Trophoblast cell (in vitro differentiated cells and primary cell): ENCODE results near the gene SDK2.
A peak's percentile ranks its signal among the peaks of the same experiment; 100 is the strongest.

Experiments
- DNase-seq, 2 donors: peaks; one replicate each; pipeline ENCODE4 v3.0.0-alpha.2; 2016
- H2AFZ ChIP-seq: 2 replicates; pipeline ENCODE4 v1.6.1; 2013; ENCODE audit warnings: low read length, moderate library complexity, mild to moderate bottlenecking; ENCODE audit not compliant: insufficient read depth, poor library complexity
- H2AK5ac ChIP-seq: 2 replicates; pipeline ENCODE4 v1.6.1; 2013; ENCODE audit warnings: mild to moderate bottlenecking, low read length
- H2BK120ac ChIP-seq: 2 replicates; pipeline ENCODE4 v1.6.1; 2013; ENCODE audit warnings: low read length, mild to moderate bottlenecking, moderate library complexity; ENCODE audit not compliant: insufficient read depth, poor library complexity
- H2BK12ac ChIP-seq: 2 replicates; pipeline ENCODE4 v1.6.1; 2013; ENCODE audit warnings: mild to moderate bottlenecking, low read length, moderate library complexity
- H2BK5ac ChIP-seq: 2 replicates; pipeline ENCODE4 v1.6.1; 2013; ENCODE audit warnings: low read length, low read depth, moderate library complexity, mild to moderate bottlenecking; ENCODE audit not compliant: poor library complexity
- H3K14ac ChIP-seq: 2 replicates; pipeline ENCODE4 v1.6.1; 2013; ENCODE audit warnings: mild to moderate bottlenecking, low read length
- H3K18ac ChIP-seq: 2 replicates; pipeline ENCODE4 v1.6.1; 2013; ENCODE audit warnings: mild to moderate bottlenecking, low read length
- H3K23ac ChIP-seq: 2 replicates; pipeline ENCODE4 v1.6.1; 2013; ENCODE audit warnings: low read length
- H3K27ac ChIP-seq: 2 replicates; pipeline ENCODE4 v1.5.1; 2013; ENCODE audit warnings: low read depth, mild to moderate bottlenecking, inconsistent platforms, low read length, moderate library complexity
- H3K27me3 ChIP-seq: 2 replicates; pipeline ENCODE4 v1.6.1; 2013; ENCODE audit warnings: inconsistent platforms, mild to moderate bottlenecking, low read length, moderate library complexity; ENCODE audit not compliant: insufficient read depth
- H3K36me3 ChIP-seq, 2 experiments: 1 replicate in 1 of 2; 2 replicates in 1 of 2; pipeline ENCODE4 v1.6.1; 2013; ENCODE audit warnings: low read length in 2 of 2, mild to moderate bottlenecking in 2 of 2, moderate library complexity in 1 of 2; ENCODE audit not compliant: insufficient read depth in 2 of 2, control insufficient read depth in 1 of 2
- H3K4ac ChIP-seq: 2 replicates; pipeline ENCODE4 v1.6.1; 2013; ENCODE audit warnings: low read depth, mild to moderate bottlenecking, low read length, moderate library complexity
- H3K4me1 ChIP-seq, 2 experiments: 1 replicate in 1 of 2; 2 replicates in 1 of 2; pipeline ENCODE4 v1.6.1; 2013; ENCODE audit warnings: low read length in 2 of 2, mild to moderate bottlenecking in 2 of 2, moderate library complexity in 1 of 2; ENCODE audit not compliant: insufficient read depth in 2 of 2, control insufficient read depth in 1 of 2
- H3K4me2 ChIP-seq: 2 replicates; pipeline ENCODE4 v1.6.1; 2013; ENCODE audit warnings: inconsistent platforms, mild to moderate bottlenecking, low read length, moderate library complexity
- H3K4me3 ChIP-seq: 2 replicates; pipeline ENCODE4 v1.5.1; 2013; ENCODE audit warnings: mild to moderate bottlenecking, low read depth, low read length, inconsistent platforms
- H3K79me1 ChIP-seq: one replicate; pipeline ENCODE4 v1.6.1; 2013; ENCODE audit warnings: low read length
- H3K79me2 ChIP-seq: 2 replicates; pipeline ENCODE4 v1.6.1; 2013; ENCODE audit warnings: low read length, mild to moderate bottlenecking; ENCODE audit not compliant: control insufficient read depth, insufficient read depth, poor library complexity
- H3K9ac ChIP-seq: 2 replicates; pipeline ENCODE4 v1.6.1; 2013; ENCODE audit warnings: mild to moderate bottlenecking, low read length
- H3K9me3 ChIP-seq: 2 replicates; pipeline ENCODE4 v1.6.1; 2013; ENCODE audit warnings: low read depth, mild to moderate bottlenecking, control low read depth, inconsistent platforms, low read length; ENCODE audit not compliant: insufficient read depth
- H4K12ac ChIP-seq: 2 replicates; pipeline ENCODE4 v1.6.1; 2013; ENCODE audit warnings: low read depth, mild to moderate bottlenecking, low read length, moderate library complexity
- H4K8ac ChIP-seq: 2 replicates; pipeline ENCODE4 v1.6.1; 2013; ENCODE audit warnings: low read depth, mild to moderate bottlenecking, low read length, moderate library complexity
- H4K91ac ChIP-seq: one replicate; pipeline ENCODE4 v1.6.1; 2013; ENCODE audit warnings: low read depth, mild to moderate bottlenecking, low read length, moderate library complexity
- WGBS: extraction: QIAGEN DNeasy Blood & Tissue Kit; methylation state at CpG from one replicate; pipeline ENCODE4 v1.1.7; 2013; ENCODE audit warnings: missing lambda C conversion rate; ENCODE audit not compliant: insufficient read length, insufficient coverage; ENCODE audit errors: extremely low coverage; 5-methylcytosine and 5-hydroxymethylcytosine counted together

SDK2 gene

DNA sequence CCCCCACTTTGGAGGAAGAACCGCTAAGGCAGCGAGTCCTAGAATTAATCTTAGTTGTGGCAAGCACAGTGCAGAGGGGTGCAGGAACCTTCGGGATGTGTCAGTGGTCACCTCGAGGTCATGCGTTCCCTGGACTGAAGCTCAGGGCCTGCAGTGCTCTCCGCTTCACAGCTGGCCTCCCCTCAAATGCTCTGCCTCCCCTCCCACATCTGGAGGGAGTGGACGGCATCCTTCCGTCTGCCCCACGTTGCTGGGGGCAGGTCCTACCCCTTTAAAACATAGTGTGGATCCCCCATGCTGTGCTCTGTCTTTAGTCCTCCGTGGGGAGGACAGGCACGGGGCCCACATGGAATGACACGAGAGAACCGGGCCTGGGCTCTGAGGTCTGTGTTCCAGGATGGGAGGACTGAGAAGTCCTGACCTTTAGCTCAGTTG is 232.9 kb downstream of the SDK2 start:
- H4K12ac ChIP-seq: no peak overlapping the region
- no peak overlapping the region for H3K4me2 ChIP-seq
- H3K23ac ChIP-seq: peak overlapping the region; percentile 23
- no peak overlapping the region for H3K4ac ChIP-seq
- no peak overlapping the region for H3K18ac ChIP-seq
- H2AFZ ChIP-seq: no peak overlapping the region
- H3K79me1 ChIP-seq: no peaks in the 10 kb centered on the region
- H3K9me3 ChIP-seq: no peaks in the 10 kb centered on the region
- H3K4me1 ChIP-seq: no peaks in the 10 kb centered on the region
- no peak overlapping the region for H3K14ac ChIP-seq
- H2BK120ac ChIP-seq: no peak overlapping the region
- H2BK12ac ChIP-seq: no peak overlapping the region
- H2BK5ac ChIP-seq: no peak overlapping the region
- no peak for DNase-seq
- no peak overlapping the region for H2AK5ac ChIP-seq
- no peak overlapping the region for H3K27ac ChIP-seq
- H3K4me3 ChIP-seq: no peak overlapping the region
- H3K36me3 ChIP-seq: peaks cover 4 to 11% of the 10 kb centered on the region in 2 experiments
- WGBS: no CpG with 5 or more reads among the region's 13 CpGs
- H3K27me3 ChIP-seq: no peaks in the 10 kb centered on the region
- H3K9ac ChIP-seq: no peak overlapping the region
- H4K91ac ChIP-seq: no peak overlapping the region
- no peak overlapping the region for H4K8ac ChIP-seq
- H3K79me2 ChIP-seq: no peaks in the 10 kb centered on the region

- H4K12ac ChIP-seq: no peak overlapping the region
- no peak overlapping the region for H3K23ac ChIP-seq
- H3K27me3 ChIP-seq: no peaks in the 10 kb centered on the region
- WGBS: no CpG with 5 or more reads among the region's 11 CpGs
- no peak overlapping the region for H2BK5ac ChIP-seq
- no peak overlapping the region for H3K4me3 ChIP-seq
- no peak overlapping the region for H2BK12ac ChIP-seq
- no peak overlapping the region for H3K18ac ChIP-seq
- H3K4me2 ChIP-seq: no peak overlapping the region
- no peak overlapping the region for H2BK120ac ChIP-seq
- H3K9ac ChIP-seq: no peak overlapping the region
- peaks cover 3 to 9% of the 10 kb centered on the region in 2 experiments for H3K36me3 ChIP-seq
- H4K8ac ChIP-seq: no peak overlapping the region
- H3K14ac ChIP-seq: no peak overlapping the region
- H3K4me1 ChIP-seq: no peaks in the 10 kb centered on the region
- H3K79me1 ChIP-seq: no peaks in the 10 kb centered on the region
- H3K9me3 ChIP-seq: no peaks in the 10 kb centered on the region
- no peak overlapping the region for H3K27ac ChIP-seq
- H2AFZ ChIP-seq: no peak overlapping the region
- no peaks in the 10 kb centered on the region for H3K79me2 ChIP-seq
- no peak for DNase-seq
- no peak overlapping the region for H4K91ac ChIP-seq
- no peak overlapping the region for H3K4ac ChIP-seq
- H2AK5ac ChIP-seq: no peak overlapping the region
These were observed 233.5 kb downstream of the SDK2 start for GRCh38 chr17:73410586-73411312.

GRCh38 chr17:73404246-73404645 is 240.0 kb downstream of the SDK2 start:
- Histone ChIP-seq H3K9ac (no peak overlapping the region), H3K27ac (no peak overlapping the region), H3K23ac (no peak overlapping the region), H4K91ac (no peak overlapping the region), H3K9me3 (no peaks in the 10 kb centered on the region), H3K79me2 (no peaks in the 10 kb centered on the region), H2BK5ac (no peak overlapping the region), H2AK5ac (no peak overlapping the region), H3K4ac (no peak overlapping the region), H3K18ac (no peak overlapping the region), H4K12ac (no peak overlapping the region), H3K79me1 (no peaks in the 10 kb centered on the region), H4K8ac (no peak overlapping the region), H3K4me3 (no peak overlapping the region), H2BK120ac (no peak overlapping the region), H3K36me3 (peaks cover 2 to 4% of the 10 kb centered on the region in 2 experiments), H2BK12ac (no peak overlapping the region), H2AFZ (no peak overlapping the region), H3K27me3 (no peaks in the 10 kb centered on the region), H3K4me2 (no peak overlapping the region), H3K4me1 (no peaks in the 10 kb centered on the region), H3K14ac (no peak overlapping the region)
- DNase-seq: no peak
- no CpG with 5 or more reads among the region's 4 CpGs for WGBS

GRCh38 chr17:73402466-73402865 is 241.8 kb downstream of the SDK2 start:
- Histone ChIP-seq H3K4me2 (no peak overlapping the region), H3K79me1 (no peaks in the 10 kb centered on the region), H4K8ac (no peak overlapping the region), H2AK5ac (no peak overlapping the region), H3K23ac (no peak overlapping the region), H3K9me3 (no peaks in the 10 kb centered on the region), H3K27ac (no peak overlapping the region), H3K27me3 (no peaks in the 10 kb centered on the region), H3K9ac (no peak overlapping the region), H2BK120ac (no peak overlapping the region), H2AFZ (no peak overlapping the region), H3K79me2 (no peaks in the 10 kb centered on the region), H2BK5ac (no peak overlapping the region), H4K91ac (no peak overlapping the region), H2BK12ac (no peak overlapping the region), H4K12ac (no peak overlapping the region), H3K14ac (no peak overlapping the region), H3K36me3 (peaks cover 2 to 4% of the 10 kb centered on the region in 2 experiments), H3K4me3 (no peak overlapping the region), H3K4me1 (no peaks in the 10 kb centered on the region), H3K18ac (no peak overlapping the region), H3K4ac (no peak overlapping the region)
- DNase-seq: no peak
- WGBS: no CpG with 5 or more reads among the region's 7 CpGs
